ACHN (cell line): ENCODE results near the gene DIPK1B.
A peak's percentile ranks its signal among the peaks of the same experiment; 100 is the strongest.

Experiments
- DNase-seq: peaks from one replicate; pipeline ENCODE4 v3.0.0-alpha.2; 2015
- in situ Hi-C: cut with HindIII; loops from 2 replicates; pipeline ENCODE4 v1.10.0; 2017; ENCODE audit warnings: low sequenced_read_pairs, low pct_ligation_motif_present, low pct_unique_long_range_greater_than_20kb

Gene DIPK1B

DNA sequence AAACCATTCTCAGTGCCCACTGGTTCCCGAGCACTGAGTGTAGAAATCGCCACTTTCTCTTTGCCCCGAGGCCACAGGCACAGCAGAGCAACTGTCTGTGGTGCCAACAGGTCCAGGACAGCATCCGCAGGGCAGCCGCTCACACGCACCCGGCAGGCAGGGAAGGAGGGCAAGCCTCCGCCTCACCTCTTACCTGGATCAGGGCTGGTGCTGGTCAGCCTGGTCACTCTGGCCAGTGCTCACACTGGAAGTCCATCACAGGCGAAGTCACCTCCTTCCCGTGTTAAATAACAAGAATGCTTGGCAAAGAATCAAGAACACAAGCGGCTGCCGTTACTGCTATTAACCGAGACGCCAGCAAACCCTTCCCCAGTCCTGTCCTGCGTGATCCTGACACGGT is 13.7 kb downstream of the DIPK1B start:
- in situ Hi-C loops: no loop called here
- DNase-seq: no peak

DNA sequence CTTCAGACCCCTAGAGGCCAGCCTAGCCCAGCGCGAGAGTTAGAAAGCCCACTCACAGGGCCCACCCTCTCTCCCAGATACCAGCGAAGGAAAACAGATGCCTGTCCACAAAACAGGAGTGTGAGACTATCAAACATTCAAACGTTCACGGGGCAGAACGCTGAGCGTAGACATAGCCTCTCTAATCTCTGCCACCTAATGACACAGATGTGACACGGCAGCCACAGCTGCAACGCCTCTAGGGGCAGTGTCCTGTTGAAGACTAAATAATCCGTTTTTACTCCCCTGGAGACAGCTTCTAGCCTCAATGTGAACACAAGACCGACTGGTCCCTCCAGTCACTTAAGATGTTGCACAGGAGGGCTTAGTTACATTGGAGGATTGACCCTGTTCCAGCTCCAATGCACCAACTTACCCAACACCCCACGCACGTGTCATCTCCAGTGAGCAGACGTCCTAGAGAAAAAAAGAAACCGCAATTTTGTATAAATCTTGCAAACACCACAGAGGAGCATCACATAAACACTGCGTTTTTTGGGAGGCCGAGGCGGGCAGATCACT is 14.3 kb downstream of the DIPK1B start:
- no peak for DNase-seq
- in situ Hi-C loops: no loop called here

DNA sequence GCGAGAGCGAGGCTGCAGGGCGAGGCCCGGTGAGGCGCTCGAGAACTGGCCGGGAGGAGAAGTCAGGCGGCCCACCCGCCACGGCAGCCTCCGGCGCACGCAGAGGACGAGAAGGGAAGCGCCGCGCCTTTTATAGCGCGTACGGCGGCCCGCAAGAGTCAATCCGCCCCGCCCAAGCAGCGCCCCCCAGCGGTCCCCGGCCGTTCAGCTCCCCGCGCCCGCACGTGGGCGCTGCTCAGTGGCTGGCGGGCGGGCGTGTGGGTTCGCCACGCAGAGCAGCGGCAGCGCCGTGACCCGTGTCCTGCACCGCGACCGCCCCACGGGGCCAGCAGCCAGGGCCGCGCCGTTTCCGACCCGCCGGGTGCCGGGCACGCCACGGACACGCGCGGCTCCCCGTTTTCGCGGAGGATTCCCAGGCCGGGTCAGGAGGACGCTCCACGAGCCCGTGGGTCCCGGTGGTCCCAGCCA is 15.7 kb downstream of the DIPK1B start:
- in situ Hi-C loops: no loop called here

DNA sequence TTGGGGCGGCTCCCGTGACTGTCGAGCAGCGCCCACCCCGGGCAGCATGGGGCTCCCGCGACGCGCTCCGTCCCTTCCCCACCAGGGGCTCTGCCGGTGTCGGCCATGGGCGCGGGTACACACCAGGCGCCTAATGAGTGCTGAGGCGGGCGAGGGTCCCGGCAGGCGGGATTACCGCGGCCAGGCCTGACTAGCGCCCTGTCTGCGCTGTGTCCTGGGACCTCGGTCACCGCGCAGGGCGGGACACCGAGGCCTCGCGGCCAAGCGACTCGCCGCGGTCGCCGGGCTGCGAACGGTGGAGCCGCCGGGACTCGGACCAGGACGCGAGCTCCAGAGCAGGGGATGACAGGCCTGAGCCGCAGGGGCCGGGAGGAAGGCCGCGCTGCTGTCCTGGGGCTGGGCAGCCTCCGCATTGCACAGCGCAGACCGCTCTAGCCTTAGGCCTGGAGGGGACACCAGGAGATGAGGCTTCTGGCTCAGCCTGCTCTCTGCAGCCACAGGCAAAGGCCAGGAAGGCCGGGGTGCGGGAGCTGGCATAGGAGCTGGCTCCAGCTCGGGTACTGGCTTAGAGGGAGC is 16.3 kb downstream of the DIPK1B start:
- peak; percentile 21 for DNase-seq
- in situ Hi-C loops: no loop called here

More for the DNA sequence above, 15.7 kb downstream of the DIPK1B start:
- peak; percentile 79 for DNase-seq

DNA sequence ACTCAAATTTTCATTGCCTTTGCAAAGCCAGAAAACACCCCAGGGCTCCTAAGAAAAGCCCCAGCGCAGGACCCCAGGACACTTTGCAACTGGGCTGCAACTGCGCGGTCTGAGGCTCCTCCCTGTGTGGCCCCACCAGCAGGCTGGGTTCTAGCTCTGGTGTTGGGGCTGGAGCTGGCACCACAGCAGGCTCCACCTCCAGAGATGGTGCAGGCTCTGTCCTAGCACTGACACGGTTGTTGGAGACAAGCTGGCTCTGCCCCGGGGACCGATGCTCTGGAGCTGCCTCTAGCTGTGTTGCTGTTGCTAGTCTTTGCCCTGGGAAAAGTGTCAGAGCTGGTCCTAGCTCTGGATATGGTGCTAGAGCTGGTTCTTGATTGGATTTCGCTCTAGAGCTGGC is 16.8 kb downstream of the DIPK1B start:
- DNase-seq: no peak

DNA sequence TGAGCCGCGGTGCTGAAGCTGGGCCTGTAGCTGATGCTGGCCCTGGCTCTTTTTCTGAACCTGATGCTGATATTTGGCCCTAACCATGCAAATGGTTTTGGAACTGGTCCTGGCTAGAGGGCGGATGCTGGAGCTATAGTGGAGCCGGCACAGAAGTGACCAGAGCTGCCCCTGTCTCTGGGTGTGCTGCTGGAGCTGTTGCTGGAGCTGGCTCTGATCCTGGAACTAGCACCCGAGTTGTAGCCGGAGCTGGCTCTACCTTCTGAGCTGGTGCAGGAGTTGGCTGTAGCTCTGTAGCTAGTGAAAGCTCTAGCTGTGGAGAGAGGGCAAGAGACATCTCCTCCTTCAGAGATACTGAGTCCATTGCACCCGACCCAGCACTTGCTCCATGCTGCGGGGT is 17.6 kb downstream of the DIPK1B start:
- DNase-seq: no peak
- in situ Hi-C loops: no loop called here

More for the DNA sequence above, 16.8 kb downstream of the DIPK1B start:
- in situ Hi-C loops: no loop called here

DNA sequence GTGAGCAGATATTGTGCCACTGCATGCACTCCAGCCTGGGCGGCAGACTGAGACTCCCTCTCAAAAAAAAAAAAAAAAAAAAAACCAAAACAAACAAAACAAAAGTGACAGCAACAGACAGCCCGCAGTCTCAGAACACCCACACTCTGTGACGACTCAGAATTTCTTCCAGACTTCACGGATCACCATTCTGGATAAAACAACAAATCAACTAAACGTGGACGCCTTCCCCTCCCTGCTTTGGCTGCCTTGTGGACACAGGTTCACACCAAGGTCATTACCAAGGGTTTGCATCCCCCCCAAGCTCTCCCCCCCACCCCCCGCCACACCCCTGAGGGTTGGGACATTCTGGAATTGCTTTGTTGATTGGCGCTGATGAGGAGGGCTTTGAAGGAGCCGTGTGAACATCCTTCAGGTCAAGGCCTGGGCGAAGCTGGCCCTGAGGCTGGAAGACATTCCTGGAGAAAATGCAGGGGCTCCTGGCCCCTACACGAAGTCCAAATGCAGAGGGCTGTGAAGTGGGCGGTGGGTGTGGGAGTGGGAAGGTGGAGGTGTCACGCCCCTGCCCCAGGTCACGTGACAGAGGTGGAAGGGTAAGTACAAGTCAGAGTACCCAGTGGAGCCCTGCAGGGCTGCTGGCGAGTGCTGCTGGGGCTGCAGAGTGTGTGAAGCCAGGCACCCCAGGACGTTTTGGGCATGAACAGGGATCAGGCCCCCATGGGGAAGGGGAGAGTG is 20.2 kb downstream of the DIPK1B start:
- in situ Hi-C loops: no loop called here
- no peak for DNase-seq

DNA sequence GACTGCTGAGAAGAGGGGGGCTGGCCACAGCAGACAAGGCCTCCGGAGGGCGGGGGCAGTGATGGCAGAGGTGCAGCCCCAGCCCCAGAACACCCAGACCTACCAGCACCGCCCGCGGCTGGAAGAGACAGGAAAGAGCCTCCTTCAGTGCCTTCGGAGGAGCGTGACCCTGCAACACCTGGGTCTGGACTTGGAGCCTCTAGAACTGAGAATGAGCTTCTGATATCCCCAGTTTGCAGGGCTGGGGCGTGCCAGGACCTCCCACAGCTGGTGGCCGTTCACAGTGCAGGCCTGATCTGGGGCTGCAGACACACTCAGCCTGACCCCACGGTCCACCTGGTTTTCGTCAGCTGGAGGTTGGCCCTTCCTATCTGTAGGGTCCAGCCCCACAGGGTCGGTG is 21.2 kb downstream of the DIPK1B start:
- in situ Hi-C loops: no loop called here
- DNase-seq: no peak

DNA sequence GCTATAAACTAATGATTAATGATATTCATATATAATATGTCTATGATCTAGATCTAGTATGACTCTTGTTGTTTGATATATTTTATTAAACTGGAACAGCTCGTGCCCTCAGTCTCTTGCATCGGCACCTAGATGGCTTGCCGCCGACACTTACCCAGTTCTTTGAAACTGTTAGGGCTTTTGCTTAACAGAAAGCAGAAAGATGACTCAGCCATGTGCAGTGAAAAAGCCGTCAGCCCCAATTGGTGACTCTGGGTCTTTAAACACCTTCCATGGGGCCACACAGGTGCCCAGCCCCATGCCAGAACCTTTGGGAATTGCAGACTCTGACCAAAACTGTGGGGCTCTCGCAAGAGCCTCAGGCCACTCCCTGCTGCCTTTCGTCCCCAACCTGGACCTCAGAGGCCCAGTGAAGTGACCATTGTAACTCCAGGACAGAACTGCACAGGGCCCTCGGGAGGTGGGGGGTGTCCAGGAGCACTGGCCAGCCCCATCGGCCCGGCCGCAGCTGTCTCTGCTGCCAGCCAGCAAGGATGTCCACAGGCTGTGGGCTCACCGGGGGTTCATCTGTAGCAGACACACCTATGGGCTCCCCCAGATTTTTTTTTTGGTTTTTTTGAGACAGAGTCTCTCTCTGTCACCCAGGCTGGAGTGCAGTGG is 22.6 kb downstream of the DIPK1B start:
- in situ Hi-C loops: no loop called here
- DNase-seq: no peak

DNA sequence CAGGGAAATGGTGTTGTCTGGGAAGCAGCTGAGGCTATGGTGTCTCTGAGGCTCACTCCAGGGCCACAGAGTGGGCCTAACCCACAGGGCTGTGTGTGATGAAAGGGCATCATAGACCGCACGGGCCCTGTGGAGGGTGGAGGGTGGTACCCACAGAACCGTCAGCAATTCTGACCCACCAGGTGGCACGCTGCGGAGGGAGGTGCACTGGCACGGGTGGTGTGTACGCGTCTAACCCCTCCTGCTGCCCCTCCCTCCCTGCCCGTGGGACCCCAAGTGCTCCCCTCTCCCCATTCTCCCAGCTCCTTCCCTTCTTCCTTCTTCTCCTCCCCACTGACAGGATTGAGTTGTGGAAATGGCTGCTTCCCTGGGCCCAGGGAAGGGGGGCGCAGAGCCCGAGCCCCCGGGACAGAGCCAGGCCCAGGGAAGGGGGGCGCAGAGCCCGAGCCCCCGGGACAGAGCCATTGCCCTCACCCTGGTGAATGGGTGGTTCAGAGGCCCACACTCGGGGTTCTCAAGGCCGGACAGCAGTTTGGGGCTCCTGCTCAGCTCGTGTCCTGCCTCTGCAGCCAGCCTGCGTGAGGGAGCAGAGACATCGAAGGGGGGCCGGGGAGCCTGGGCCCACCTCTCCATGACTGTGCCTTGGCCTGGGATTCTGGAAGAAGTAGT is 23.6 kb downstream of the DIPK1B start:
- in situ Hi-C loops: no loop called here

DNA sequence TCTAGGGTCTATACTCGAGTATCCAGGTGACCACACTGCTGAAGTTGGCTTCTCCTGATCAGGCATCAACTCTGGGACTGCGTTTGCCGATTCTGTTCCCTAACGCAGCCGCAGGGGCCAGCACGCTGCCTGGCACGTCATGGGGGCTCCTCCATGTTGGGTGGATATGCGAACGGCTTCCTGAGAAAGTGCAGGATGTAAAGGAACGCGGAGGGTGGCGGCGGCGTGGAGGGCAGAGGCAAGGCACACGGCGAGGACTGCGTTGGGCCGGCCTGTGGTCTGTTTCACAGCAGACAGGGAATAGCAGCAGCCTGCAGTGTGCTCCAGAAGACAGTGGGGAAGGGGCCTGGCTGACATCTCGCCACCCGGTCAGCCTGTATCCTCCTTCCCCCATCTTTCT is 26.6 kb downstream of the DIPK1B start:
- in situ Hi-C loops: no loop called here
- DNase-seq: no peak

More for the DNA sequence above, 23.6 kb downstream of the DIPK1B start:
- DNase-seq: no peak

DNA sequence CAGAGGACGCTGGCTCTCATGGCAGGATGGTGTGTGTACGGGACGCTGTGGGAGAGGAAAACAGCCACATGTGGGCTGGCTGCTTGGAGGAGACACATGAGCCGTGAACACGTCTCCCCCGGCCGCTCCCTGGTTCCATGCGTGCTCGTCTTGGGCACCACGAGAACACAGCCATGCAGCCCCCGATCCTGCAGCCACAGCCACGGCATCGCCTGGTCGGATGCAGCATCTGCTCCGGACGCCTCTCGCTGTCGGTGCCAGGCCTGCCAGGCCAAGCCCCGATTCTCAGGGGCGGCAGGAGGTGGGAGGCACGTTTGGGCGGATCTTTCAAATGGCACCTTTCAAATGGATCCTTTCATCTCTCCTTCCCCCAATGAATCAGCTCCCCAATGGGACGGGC is 27.1 kb downstream of the DIPK1B start:
- in situ Hi-C loops: no loop called here
- DNase-seq: no peak

DNA sequence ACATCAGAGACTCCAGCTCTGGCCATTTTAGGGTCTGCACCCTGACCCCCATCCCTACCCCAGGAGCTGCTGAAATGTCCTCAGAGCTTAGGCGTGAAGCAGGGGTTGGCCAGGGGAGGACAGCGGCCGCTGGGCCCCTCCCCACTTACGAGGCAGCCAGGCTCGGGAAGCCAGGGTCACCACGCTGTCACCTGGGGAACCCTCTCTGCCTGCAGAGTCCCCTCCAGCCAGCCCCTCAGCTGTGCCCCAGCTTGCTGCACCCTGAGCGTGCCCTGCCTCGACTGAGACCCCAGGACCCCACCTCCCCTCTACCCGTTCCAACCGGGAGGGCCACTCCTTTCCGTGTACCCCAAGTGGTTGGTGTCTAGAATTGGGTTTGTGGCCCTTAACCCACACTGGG is 27.7 kb downstream of the DIPK1B start:
- DNase-seq: no peak
- in situ Hi-C loops: no loop called here

DNA sequence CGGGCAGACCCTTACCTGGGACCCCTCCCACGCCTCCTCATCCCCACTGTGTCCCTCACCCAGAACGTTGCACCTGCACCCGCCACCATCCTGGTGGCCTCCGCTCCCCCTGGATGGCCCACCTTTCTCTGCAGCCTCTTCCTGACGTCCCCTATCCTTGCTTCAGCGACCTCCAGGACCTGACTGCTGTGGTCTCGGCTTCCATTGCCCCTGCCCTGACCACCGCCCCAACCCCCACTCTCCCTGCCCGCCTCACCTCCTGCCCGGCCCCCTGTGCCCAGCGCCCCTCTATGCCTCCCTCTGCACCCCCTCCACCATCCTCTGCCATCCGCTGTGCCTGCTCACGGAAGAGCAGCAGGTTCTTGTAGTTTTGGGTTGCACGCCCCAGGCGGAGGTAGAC is 28.1 kb downstream of the DIPK1B start:
- in situ Hi-C loops: no loop called here
- no peak for DNase-seq

DNA sequence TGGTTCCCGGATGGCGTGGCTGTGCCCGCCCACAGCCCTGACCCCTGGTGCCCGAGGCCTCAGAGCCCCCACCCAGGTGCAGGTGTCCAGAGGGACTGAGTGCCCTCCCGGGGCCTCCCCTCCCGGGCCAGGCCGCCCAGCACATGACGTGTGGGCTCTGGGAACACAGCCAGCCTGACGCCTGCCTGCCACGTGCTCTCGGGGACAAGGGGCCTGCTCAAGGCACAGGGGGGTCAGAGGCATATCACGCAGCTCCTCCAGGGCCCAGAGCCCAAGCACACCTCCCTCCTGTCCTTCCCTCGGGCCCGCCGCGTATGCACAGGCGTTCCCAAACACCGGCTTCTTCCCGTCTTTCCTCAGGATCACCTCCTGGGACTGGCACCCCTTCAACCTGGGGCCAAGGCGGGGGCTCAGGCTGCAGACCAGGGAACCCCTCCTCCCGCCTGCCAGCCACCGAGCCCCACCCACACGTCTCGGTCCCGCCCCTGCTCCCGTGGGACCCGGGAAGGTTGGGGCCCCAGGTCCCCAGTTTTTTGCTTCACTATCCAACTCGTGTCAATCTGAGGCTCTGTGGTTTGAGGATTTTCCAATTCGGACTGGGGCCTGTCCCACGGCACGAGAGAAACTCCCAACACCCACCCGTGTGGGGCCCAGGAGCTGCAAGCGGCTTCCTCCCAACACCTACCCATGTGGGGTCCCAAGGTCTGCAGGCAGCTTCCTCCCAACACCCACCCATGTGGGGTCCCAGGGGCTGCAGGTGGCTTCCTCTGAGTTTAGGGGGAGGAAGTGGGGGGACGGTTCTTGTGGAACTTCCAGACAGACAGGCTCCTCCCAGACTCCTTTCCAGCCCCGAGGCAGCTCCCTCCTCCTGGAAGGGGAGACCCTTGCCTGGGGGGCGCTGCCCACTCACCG is 28.9 kb downstream of the DIPK1B start:
- in situ Hi-C loops: no loop called here
- DNase-seq: no peak

DNA sequence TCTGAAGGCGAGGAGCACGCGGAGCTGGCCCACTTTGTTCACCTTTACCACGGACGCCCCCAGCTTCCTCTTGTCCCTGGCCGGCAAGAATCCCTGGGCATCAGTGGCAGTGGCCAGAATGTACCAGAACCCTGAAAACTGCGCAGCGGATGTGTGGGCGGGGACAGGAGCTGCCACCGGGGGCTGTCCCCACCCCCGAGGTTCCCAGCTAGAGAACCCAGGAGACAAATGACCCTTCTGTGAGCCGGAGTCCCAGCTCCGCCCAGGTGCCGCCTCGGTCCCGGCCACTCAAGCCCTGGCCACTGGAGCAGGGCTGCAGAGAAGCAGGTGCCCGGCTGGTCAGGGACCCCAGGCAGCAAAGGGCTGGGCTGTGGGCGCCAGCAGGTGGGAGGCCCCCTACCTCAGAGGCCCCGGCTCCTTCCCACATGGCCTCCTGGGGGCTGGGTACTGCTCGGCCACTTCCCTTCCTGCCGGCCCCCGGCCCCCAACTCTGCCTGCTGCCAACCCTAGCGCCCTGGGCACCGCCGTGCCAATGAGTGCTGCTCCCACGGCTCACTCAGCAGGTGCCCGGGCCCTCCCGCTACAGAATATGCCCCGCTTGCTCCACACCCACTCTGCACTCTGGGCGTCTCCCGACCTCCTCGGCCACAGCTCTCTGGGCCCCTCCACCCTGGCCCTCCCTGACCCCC is 29.7 kb downstream of the DIPK1B start:
- no peak for DNase-seq
- in situ Hi-C loops: no loop called here

DNA sequence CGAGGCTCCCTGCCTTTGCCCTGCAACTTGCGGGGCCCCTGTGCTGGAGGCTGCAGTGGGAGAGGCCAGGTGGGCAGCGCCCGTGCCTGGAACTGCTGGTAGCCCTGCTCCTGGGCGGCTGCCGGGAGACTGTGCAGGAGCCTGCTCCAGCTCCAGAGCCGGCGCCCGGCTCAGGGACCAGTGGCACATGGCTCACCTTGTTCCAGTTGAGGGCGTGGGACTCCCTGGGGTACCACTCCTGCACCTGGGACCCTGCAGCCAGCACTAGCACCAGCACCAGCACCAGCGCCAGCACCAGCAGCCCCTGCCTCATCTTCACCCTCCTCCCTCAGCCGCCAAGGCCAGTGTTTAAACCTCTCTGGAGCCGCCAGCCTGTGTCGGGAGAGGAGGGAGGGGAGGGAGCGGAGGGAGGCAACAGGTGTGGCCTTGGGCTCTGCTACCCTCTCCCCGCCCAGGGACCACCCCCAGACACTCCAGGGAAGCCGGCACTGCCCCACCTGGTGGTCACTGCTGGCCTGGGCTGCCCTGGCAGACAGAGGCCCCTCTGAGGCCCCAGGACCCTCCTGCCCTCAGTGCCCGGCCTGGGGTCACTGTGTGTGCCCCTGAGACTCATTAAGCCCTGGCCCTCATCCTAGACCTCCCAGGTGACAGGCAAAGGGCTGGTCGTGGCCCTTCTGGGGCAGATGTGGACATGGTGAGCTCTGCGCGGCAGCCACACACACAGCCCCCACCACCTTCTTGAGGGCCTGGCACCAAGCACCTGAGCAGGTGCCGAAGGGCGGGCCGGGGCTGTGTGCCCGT is 30.4 kb downstream of the DIPK1B start, which contains the start of gene LCN10:
LCN10 (minus strand) TSS at position 350 of the 801 bp plus-strand sequence; CDS start at position 313, 37 bp downstream.
- in situ Hi-C loops: no loop called here
- peak; percentile 29 for DNase-seq
